T-cell (primary cell): ENCODE data around the gene HMGN3. TPM values are rescaled to one million over a fixed set of nuclear protein-coding genes. Genes with fewer than 3 reads are reported as not detected.

Experiments used
- ATAC-seq, 4 experiments: fragments of 200-7000 bp in 3 of 4; fragments of 150-1000 bp in 1 of 4; cut with Tn5 transposase; replicated peaks in 1 of 4; 1 replicate in 3 of 4; 2 replicates in 1 of 4; pipeline ENCODE4 v1.10.0; 2021; ENCODE audit warnings: moderate library complexity in 3 of 4, mild to moderate bottlenecking in 2 of 4, moderate number of reproducible peaks in 1 of 4
- CTCF ChIA-PET, 2 donors: fragments of 300-600 bp; sonication (Branson Sonifier 250); formaldehyde crosslinking; loops; one replicate each; lab custom pipeline; 2022; ENCODE audit warnings: antibody characterized with exemption in 2 of 2; lab: Charles Lee
- POLR2A ChIA-PET, 2 donors: fragments of 300-600 bp; sonication (Branson Sonifier 250); formaldehyde crosslinking; loops; one replicate each; lab custom pipeline; 2022; ENCODE audit warnings: antibody characterized with exemption in 2 of 2; lab: Charles Lee
- DNase-seq, 35 experiments: peaks; one replicate each; pipeline versions ENCODE4 v3.0.0 to v3.0.0-alpha.2; 2013 to 2023
- H3K27ac ChIP-seq: one replicate; pipeline ENCODE4 v1.5.1; 2013; ENCODE audit warnings: low read length
- H3K27me3 ChIP-seq, 2 experiments: replicated peaks in 1 of 2; 1 replicate in 1 of 2; 2 replicates in 1 of 2; pipeline versions ENCODE4 v1.6.1 to v1.7.0; 2013; ENCODE audit warnings: low read length in 1 of 2, mixed read lengths in 1 of 2; ENCODE audit not compliant: control insufficient read depth in 2 of 2, insufficient read depth in 2 of 2; ENCODE audit errors: extremely low read depth in 1 of 2
- H3K36me3 ChIP-seq, 2 donors: 1 replicate in 1 of 2; 2 replicates in 1 of 2; pipeline versions ENCODE4 v1.6.1 to v1.7.0; 2013; ENCODE audit warnings: low read length in 1 of 2; ENCODE audit not compliant: control insufficient read depth in 2 of 2, insufficient read depth in 1 of 2; ENCODE audit errors: extremely low read depth in 1 of 2
- H3K4me1 ChIP-seq, 2 experiments: 1 replicate in 1 of 2; 2 replicates in 1 of 2; pipeline versions ENCODE4 v1.6.1 to v1.7.0; 2013; ENCODE audit warnings: low read length in 2 of 2, mixed read lengths in 1 of 2; ENCODE audit not compliant: insufficient read depth in 2 of 2, control insufficient read depth in 1 of 2; ENCODE audit errors: extremely low read depth in 1 of 2
- H3K4me3 ChIP-seq, 2 donors: 1 replicate in 1 of 2; 2 replicates in 1 of 2; pipeline versions ENCODE4 v1.5.1 to v1.7.0; 2013; ENCODE audit warnings: mild to moderate bottlenecking in 2 of 2, low read length in 1 of 2, moderate library complexity in 1 of 2; ENCODE audit not compliant: control insufficient read depth in 1 of 2; ENCODE audit errors: extremely low read depth in 1 of 2
- H3K9me3 ChIP-seq: 2 replicates; pipeline ENCODE4 v1.7.0; 2013
- H3K27ac Mint-ChIP-seq, 2 donors: one replicate each; pipeline ENCODE4 v1.8.0; 2020 to 2021; ENCODE audit warnings: mild to moderate bottlenecking in 2 of 2, mixed read lengths in 2 of 2
- H3K27me3 Mint-ChIP-seq, 2 donors: one replicate each; pipeline ENCODE4 v1.8.0; 2021 to 2022; ENCODE audit warnings: mixed read lengths in 2 of 2
- H3K36me3 Mint-ChIP-seq: one replicate; pipeline ENCODE4 v1.8.0; 2021; ENCODE audit warnings: mixed read lengths
- H3K4me1 Mint-ChIP-seq, 3 donors: one replicate each; pipeline ENCODE4 v1.8.0; 2020 to 2022; ENCODE audit warnings: mixed read lengths in 3 of 3, mild to moderate bottlenecking in 1 of 3
- H3K4me3 Mint-ChIP-seq, 3 donors: one replicate each; pipeline ENCODE4 v1.8.0; 2020 to 2022; ENCODE audit warnings: mild to moderate bottlenecking in 3 of 3, mixed read lengths in 3 of 3, moderate library complexity in 3 of 3
- H3K9me3 Mint-ChIP-seq, 3 donors: one replicate each; pipeline ENCODE4 v1.8.0; 2020 to 2022; ENCODE audit warnings: mixed read lengths in 3 of 3
- whole genome bisulfite sequencing: methylation state at CpG from one replicate; pipeline ENCODE4 v1.1.5; 2013; ENCODE audit warnings: missing lambda C conversion rate; ENCODE audit not compliant: insufficient coverage; 5-methylcytosine and 5-hydroxymethylcytosine counted together
- total RNA-seq, 35 experiments: library from RNA in 6 of 35; stranded (reverse) in 6 of 35; fragments of 120-200 nt in 1 of 35; gene quantifications; one replicate each; pipeline versions ENCODE4 v1.2.1 to v1.2.4 and lab custom pipeline; 2013 to 2026

Gene HMGN3
- total RNA-seq, 5 donors from 2014 or later (not counting 1 experiment from before 2014, with no cell fraction given), result 27.1 to 39.9 (median 35.8) TPM

DNA sequence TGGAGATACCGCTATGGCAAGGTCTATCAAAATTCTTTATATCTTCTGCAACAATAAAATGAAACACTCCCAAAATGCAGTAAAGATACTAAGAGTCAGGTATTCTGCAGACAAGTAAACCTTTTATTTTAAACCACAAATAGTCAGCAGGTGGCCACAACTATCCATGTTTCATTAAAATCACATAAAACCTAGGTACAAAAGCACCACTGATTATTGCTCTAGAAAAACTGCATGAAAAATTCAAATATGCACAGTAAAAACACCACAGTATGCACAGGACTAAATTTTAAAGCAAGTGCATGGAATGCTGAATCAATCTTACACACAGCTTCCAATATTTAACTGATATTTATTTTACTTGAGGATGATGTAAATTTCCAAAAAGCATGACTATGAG lies 33.3 kb downstream of the HMGN3 start:
- H3K4me3 ChIP-seq, result no peak overlapping the region
- Mint-ChIP-seq H3K9me3 (no peaks in the 10 kb centered on the region), H3K4me3 (no peak overlapping the region), H3K36me3 (peaks cover 30% of the 10 kb centered on the region), H3K27ac (no peak overlapping the region), H3K27me3 (no peaks in the 10 kb centered on the region), H3K4me1 (no peaks in the 10 kb centered on the region)
- H3K9me3 ChIP-seq, result no peaks in the 10 kb centered on the region
- no peak for ATAC-seq
- CTCF ChIA-PET, result interaction anchor here in 1 of 2 donors (1.0 kb wide), 1 partner anchor 49 kb away, joined by 4 read pairs; no protein-coding TSS in a partner anchor
- POLR2A ChIA-PET, result interaction anchor here (0.6 to 0.7 kb wide), 2 partner anchors 17 to 20 kb away, joined by 4 to 8 read pairs; no protein-coding TSS in a partner anchor
- no peak for DNase-seq
- WGBS, result no CpG with 5 or more reads among the region's 1 CpG
- no peaks in the 10 kb centered on the region for H3K27me3 ChIP-seq
- no peak overlapping the region for H3K27ac ChIP-seq
- H3K36me3 ChIP-seq, result peaks cover 0 to 17% of the 10 kb centered on the region in 2 donors
- no peaks in the 10 kb centered on the region for H3K4me1 ChIP-seq

DNA sequence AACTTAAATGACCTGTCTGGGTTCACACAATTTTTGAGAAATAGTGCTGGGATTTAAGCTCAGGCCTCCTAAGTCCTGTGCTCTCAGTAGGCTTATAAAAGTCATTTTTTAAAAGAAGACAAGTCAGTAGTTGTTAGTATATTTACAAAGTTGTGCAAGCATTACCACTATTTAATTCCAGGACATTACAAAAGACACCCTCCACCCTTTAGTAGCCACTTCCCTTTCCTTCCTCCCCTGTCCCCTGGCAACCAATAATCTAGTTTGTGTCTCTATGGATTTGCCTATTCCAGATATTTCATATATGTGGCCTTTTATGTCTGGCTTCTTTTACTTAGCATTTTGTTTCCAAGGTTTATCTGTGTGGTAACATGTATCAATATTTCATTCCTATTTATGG lies 37.6 kb downstream of the HMGN3 start:
- POLR2A ChIA-PET, result no interaction called here
- ATAC-seq (no peak), DNase-seq (no peak)
- CTCF ChIA-PET, result no interaction called here
- H3K27ac ChIP-seq, result no peak overlapping the region
- Mint-ChIP-seq H3K27me3 (no peaks in the 10 kb centered on the region), H3K9me3 (peaks cover 6 to 17% (median 10%) of the 10 kb centered on the region in 3 donors), H3K4me3 (no peak overlapping the region), H3K27ac (no peak overlapping the region), H3K4me1 (no peaks in the 10 kb centered on the region), H3K36me3 (peaks cover 26% of the 10 kb centered on the region)
- H3K4me1 ChIP-seq, result no peaks in the 10 kb centered on the region
- no peak overlapping the region for H3K4me3 ChIP-seq
- no peaks in the 10 kb centered on the region for H3K36me3 ChIP-seq
- no peaks in the 10 kb centered on the region for H3K9me3 ChIP-seq
- no peaks in the 10 kb centered on the region for H3K27me3 ChIP-seq

DNA sequence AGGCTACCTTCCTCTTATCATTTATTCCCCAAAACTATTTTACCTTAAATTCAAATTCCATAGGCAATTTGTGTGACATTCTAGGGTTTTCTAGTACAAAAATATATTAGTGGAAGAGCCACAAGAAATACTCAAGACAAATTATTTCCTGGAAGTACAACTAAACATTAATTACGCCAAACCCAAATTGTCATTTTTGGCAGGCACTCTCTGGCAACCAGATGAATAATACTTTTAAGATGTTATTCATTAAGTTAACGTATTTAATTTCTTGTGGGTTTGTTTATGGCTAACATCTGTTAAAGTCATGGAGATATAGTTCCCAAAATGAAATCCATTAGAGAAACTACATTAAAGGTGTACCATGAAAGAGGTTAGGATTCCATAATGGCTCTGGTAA lies 40.5 kb downstream of the HMGN3 start:
- peaks cover 0 to 4% of the 10 kb centered on the region in 2 donors for H3K27me3 Mint-ChIP-seq
- WGBS, result no CpG with 5 or more reads among the region's 2 CpGs

DNA sequence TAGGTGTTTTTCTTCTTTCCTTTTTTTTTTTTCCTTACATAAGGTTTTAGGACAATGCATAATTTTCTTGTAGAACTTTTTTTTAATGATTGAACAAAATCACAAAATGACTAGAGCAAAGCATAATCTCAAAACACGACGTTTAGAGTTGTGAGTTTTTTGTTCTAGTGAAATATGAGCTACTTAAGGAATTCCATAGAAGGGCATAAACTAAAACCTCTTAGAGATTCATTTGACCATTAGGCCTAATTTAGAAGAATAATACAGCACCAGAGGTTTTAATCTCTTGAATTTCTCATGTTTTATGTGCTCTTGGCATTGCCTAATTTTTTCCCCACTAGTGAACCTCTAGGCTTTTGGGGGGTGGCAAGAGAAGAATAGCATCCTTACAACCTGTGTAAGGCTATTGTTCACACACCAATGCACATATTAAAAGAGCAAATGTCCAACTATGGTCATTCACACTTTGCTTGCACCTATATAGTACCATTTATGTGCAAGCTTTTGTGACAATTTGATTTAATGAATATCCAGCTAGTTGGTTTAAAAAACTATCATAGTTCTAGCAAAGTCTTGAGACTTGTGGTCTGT lies 44.6 kb downstream of the HMGN3 start:
- Mint-ChIP-seq H3K27ac (no peak overlapping the region), H3K36me3 (peaks cover 13% of the 10 kb centered on the region), H3K4me3 (no peak overlapping the region), H3K9me3 (peaks cover 15 to 24% (median 16%) of the 10 kb centered on the region in 3 donors), H3K4me1 (no peaks in the 10 kb centered on the region), H3K27me3 (peaks cover 4 to 5% of the 10 kb centered on the region in 2 donors)
- Histone ChIP-seq H3K9me3 (peaks cover 3% of the 10 kb centered on the region), H3K4me1 (no peaks in the 10 kb centered on the region), H3K27me3 (no peaks in the 10 kb centered on the region), H3K27ac (no peak overlapping the region), H3K4me3 (no peak overlapping the region), H3K36me3 (no peaks in the 10 kb centered on the region)
- DNase-seq (no peak), ATAC-seq (no peak)
- CTCF ChIA-PET, result interaction anchor here in 1 of 2 donors (0.7 kb wide), 1 partner anchor 224 kb away, joined by 3 read pairs; no protein-coding TSS in a partner anchor
- POLR2A ChIA-PET, result interaction anchor here in 1 of 2 donors (0.7 kb wide), 1 partner anchor 347 kb away, joined by 3 read pairs; no protein-coding TSS in a partner anchor
- no CpG with 5 or more reads among the region's 2 CpGs for WGBS

More for the DNA sequence above, 40.5 kb downstream of the HMGN3 start:
- Mint-ChIP-seq H3K36me3 (peaks cover 19% of the 10 kb centered on the region), H3K9me3 (peaks cover 15 to 27% (median 16%) of the 10 kb centered on the region in 3 donors), H3K4me3 (no peak overlapping the region), H3K27ac (no peak overlapping the region), H3K4me1 (no peaks in the 10 kb centered on the region)
- ChIA-PET POLR2A (no interaction called here), CTCF (no interaction called here)
- H3K27me3 ChIP-seq, result no peaks in the 10 kb centered on the region
- no peak for ATAC-seq
- H3K36me3 ChIP-seq, result no peaks in the 10 kb centered on the region
- DNase-seq, result no peak
- no peaks in the 10 kb centered on the region for H3K4me1 ChIP-seq
- no peak overlapping the region for H3K27ac ChIP-seq
- H3K9me3 ChIP-seq, result peaks cover 3% of the 10 kb centered on the region
- no peak overlapping the region for H3K4me3 ChIP-seq

DNA sequence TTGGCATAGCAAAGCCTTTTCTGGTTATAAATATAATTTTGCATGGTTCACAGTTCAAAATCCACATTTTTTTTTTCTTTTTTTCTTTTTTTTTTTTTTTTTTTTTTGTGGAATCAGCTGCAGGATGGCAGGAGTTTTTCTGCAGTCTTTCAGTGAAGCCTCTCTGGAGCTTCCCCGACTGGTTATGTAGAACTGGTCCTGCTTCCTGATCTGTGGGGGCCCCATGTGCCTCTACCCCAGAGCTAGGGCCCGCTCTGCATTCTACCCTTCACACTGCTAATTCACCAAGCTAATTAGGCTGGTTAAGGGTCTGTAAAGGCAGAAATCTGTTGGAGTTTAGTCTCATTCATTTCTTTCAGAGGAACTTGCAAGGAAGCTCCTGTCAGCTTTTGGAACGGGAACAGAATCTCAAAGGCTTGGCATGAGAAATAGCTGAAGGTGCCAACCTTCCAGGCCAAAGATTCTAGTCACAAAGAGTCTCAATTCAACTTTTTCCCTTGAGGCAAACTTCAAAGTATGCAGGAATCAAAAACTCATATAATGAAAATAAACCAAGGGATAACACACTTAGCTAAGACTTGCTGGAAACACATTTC lies 45.5 kb downstream of the HMGN3 start:
- H3K27ac Mint-ChIP-seq, result no peak overlapping the region
- H3K27me3 Mint-ChIP-seq, result peaks cover 4 to 5% of the 10 kb centered on the region in 2 donors
- ATAC-seq (no peak), DNase-seq (no peak)
- Histone ChIP-seq H3K9me3 (peaks cover 3% of the 10 kb centered on the region), H3K4me3 (no peak overlapping the region), H3K27ac (no peak overlapping the region), H3K27me3 (no peaks in the 10 kb centered on the region), H3K4me1 (no peaks in the 10 kb centered on the region), H3K36me3 (no peaks in the 10 kb centered on the region)
- 71% methylated on average over 2 of the region's 3 CpGs for WGBS
- peaks cover 9% of the 10 kb centered on the region for H3K36me3 Mint-ChIP-seq
- no peaks in the 10 kb centered on the region for H3K4me1 Mint-ChIP-seq
- peaks cover 15 to 24% (median 16%) of the 10 kb centered on the region in 3 donors for H3K9me3 Mint-ChIP-seq
- ChIA-PET POLR2A (interaction anchor here in 1 of 2 donors (0.6 to 0.7 kb wide), 2 partner anchors 77 to 347 kb away, joined by 3 to 6 read pairs; no protein-coding TSS in a partner anchor), CTCF (no interaction called here)
- H3K4me3 Mint-ChIP-seq, result no peak overlapping the region

DNA sequence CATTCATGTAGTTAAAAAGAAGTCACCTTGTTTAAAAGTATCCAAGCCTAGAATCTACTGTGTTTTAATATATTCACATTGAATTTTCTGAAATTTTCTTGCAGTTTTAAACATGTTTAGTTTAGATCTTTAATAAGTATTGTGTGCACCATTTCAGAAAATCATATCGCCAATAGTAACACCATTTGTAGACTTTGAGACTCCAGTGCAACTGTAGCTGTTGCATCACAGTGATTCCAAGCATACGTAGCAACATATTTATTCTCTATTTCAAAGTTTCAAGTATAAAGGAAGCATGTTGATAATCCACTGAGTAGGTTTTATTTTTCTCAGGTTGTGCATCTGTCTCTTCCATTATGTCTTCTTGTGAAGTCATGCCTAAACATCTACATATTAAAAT lies 46.4 kb downstream of the HMGN3 start:
- Histone ChIP-seq H3K27me3 (no peaks in the 10 kb centered on the region), H3K36me3 (no peaks in the 10 kb centered on the region), H3K9me3 (peaks cover 3% of the 10 kb centered on the region), H3K4me1 (no peaks in the 10 kb centered on the region), H3K27ac (no peak overlapping the region), H3K4me3 (no peak overlapping the region)
- POLR2A ChIA-PET, result no interaction called here
- Mint-ChIP-seq H3K27ac (no peak overlapping the region), H3K9me3 (peaks cover 13 to 21% (median 14%) of the 10 kb centered on the region in 3 donors), H3K36me3 (peaks cover 6% of the 10 kb centered on the region), H3K27me3 (peaks cover 4 to 5% of the 10 kb centered on the region in 2 donors), H3K4me1 (no peaks in the 10 kb centered on the region), H3K4me3 (no peak overlapping the region)
- DNase-seq (no peak), ATAC-seq (no peak)
- CTCF ChIA-PET, result no interaction called here
- WGBS, result no CpG with 5 or more reads among the region's 2 CpGs
